SK-N-MC (cell line): ENCODE data around the gene AK4.

Experiments used
- EZH2 ChIP-seq: fragments of 200-600 bp; sonication (generic); IDR thresholded peaks from one replicate; pipeline ENCODE4 v1.6.1; 2017; ENCODE audit warnings: antibody characterized with exemption
- POLR2AphosphoS5 ChIP-seq: IDR thresholded peaks from 2 replicates; pipeline ENCODE4 v1.6.1; 2012; ENCODE audit warnings: mild to moderate bottlenecking, low read depth, low read length, borderline replicate concordance

GRCh38 chr1:65267683-65268082 lies 119.7 kb downstream of the AK4 start:
- TF ChIP-seq POLR2AphosphoS5 = no peak
- no peak for TF ChIP-seq EZH2
